GM12875 (cell line): Measurements from ENCODE around the gene AP1G1.

ENCODE experiments used
- H3K4me3 ChIP-seq: one replicate; pipeline ENCODE4 v1.5.1; 2011; ENCODE audit warnings: low read depth, low read length, control low read depth
- TF ChIP-seq, protein P1 (sequence below): IDR thresholded peaks from 2 replicates; pipeline ENCODE4 v1.5.1; 2011; ENCODE audit warnings: low read depth, mild to moderate bottlenecking, control low read depth, inconsistent platforms, low read length, moderate library complexity, borderline replicate concordance; ENCODE audit not compliant: insufficient read depth

AP1G1 gene

DNA sequence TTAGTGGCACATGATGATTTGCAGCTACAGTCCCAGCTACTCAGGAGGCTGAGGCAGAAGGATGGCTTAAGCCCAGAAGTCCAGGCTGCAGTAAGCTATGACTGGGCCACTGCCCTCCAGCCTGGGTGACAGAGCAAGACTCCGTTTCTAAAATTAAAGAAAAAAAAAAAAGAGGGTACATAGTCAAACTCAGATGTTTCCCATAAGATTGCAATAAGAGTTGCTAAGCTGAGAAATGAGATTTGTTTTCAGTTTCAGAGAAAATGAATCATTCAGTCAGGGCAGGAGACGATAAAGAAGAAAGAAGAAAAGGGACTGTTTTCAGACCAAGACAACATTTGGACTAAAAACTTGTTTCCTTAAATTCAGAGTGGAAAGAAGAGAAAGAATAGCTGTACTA, 54.0 kb downstream of the AP1G1 start:
- TF ChIP-seq, protein P1, sequence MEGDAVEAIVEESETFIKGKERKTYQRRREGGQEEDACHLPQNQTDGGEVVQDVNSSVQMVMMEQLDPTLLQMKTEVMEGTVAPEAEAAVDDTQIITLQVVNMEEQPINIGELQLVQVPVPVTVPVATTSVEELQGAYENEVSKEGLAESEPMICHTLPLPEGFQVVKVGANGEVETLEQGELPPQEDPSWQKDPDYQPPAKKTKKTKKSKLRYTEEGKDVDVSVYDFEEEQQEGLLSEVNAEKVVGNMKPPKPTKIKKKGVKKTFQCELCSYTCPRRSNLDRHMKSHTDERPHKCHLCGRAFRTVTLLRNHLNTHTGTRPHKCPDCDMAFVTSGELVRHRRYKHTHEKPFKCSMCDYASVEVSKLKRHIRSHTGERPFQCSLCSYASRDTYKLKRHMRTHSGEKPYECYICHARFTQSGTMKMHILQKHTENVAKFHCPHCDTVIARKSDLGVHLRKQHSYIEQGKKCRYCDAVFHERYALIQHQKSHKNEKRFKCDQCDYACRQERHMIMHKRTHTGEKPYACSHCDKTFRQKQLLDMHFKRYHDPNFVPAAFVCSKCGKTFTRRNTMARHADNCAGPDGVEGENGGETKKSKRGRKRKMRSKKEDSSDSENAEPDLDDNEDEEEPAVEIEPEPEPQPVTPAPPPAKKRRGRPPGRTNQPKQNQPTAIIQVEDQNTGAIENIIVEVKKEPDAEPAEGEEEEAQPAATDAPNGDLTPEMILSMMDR, result no peak

DNA sequence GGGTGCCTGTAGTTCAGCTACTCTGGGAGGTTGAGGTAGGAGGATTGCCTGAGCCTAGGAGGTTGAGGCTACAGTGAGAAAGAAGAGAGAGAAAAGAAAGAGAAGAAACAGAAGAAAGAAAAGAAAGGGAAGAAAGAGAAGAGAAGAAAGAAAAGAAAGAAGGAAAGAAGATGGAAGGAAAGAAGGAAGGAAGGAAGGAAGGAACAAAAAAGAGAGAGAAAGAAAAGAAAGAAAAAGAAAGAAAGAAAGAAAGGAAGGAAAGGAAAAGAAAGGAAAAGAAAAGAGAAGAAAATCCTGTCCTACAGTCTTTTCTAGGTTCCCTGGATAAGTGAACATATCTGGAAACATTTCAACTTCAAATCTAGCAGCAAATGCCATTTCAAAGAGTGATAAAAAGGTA, 54.5 kb downstream of the AP1G1 start:
- TF ChIP-seq, protein P1, result no peak

More for the DNA sequence above, 54.0 kb downstream of the AP1G1 start:
- no peak overlapping the region for H3K4me3 ChIP-seq

DNA sequence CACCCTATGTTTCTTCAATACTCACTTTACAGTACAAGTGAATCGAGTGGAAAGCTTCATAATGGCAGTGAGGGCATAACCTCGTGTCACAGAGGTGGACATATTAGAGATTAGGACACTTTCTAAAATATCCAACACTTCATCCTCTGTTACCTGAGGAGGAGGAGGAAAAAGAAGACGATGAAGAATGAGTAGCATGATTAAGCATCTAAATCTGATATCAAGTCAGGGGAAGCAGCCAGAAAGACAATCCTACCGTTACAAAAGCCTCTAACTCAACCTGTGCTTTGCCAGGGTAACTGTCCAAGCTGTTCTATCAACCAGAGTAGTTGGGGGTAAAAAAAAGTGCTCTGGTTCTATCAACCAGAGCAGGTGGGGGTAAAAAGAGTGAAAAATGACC, 60.4 kb downstream of the AP1G1 start:
- TF ChIP-seq, protein P1, result no peak
- no peak overlapping the region for H3K4me3 ChIP-seq

More for the DNA sequence above, 54.5 kb downstream of the AP1G1 start:
- no peak overlapping the region for H3K4me3 ChIP-seq

- H3K4me3 ChIP-seq, result no peak overlapping the region
- TF ChIP-seq, protein P1, result peak; percentile 47; the same call in 1 of the 2 replicates
These were observed 62.1 kb downstream of the AP1G1 start for GRCh38 chr16:71746442-71747046.

- TF ChIP-seq, protein P1, result no peak
- H3K4me3 ChIP-seq, result no peak overlapping the region
These were observed 69.8 kb downstream of the AP1G1 start for GRCh38 chr16:71738855-71739254.

GRCh38 chr16:71737501-71737900, 71.1 kb downstream of the AP1G1 start:
- H3K4me3 ChIP-seq, result no peak overlapping the region
- TF ChIP-seq, protein P1, result no peak

DNA sequence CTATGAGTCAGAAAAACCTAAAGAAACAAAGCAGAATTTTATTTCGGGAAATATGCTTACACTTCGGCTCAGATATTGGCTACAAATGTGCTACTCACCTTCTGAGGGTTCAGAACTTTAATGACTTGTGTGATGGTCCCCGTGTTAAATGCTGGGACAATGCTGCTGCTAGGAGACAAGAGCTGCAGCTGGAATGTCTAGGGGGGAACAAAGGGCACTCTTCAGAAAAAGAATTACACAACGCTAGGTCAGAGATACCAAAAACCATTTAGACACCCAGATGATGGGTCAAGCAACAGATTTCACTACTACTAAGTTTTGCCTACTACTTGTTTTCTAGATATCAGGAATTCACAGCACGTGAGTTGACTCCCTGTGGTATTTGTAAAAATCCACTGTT, 74.1 kb downstream of the AP1G1 start:
- TF ChIP-seq, protein P1, result no peak
- no peak overlapping the region for H3K4me3 ChIP-seq
